NOMO-1 (cell line): Measurements from ENCODE around the gene PRKCSH.

Source experiments
- DNase-seq, 2 experiments: peaks; one replicate each; lab custom pipeline; 2025; ENCODE audit not compliant: unreplicated experiment in 2 of 2; lab: John Stamatoyannopoulos, UW

Gene PRKCSH

GRCh38 chr19:11496391-11497163 lies 61.1 kb downstream of the PRKCSH start:
- DNase-seq: peak; percentile 32 to 52

GRCh38 chr19:11499220-11499726 lies 63.8 kb downstream of the PRKCSH start:
- no peak for DNase-seq

GRCh38 chr19:11499890-11500420 lies 64.5 kb downstream of the PRKCSH start:
- no peak for DNase-seq
